GM18858 (cell line): ENCODE data around the gene PGD.
"Not testable (repeated sequence)": the region's sequence is repeated elsewhere in the genome, so short reads cannot be mapped to it uniquely, and the experiment has no call there.

ENCODE experiments used
- ATAC-seq: cut with Tn5 transposase; IDR thresholded peaks from one replicate; pipeline ENCODE4 v1.9.1; 2021; ENCODE audit not compliant: unreplicated experiment

The PGD gene

GRCh38 chr1:10398278-10398733 lies 558 bp upstream of the PGD start:
- no peak for ATAC-seq

GRCh38 chr1:10399444-10399941 lies 629 bp downstream of the PGD start:
- no peak for ATAC-seq

DNA sequence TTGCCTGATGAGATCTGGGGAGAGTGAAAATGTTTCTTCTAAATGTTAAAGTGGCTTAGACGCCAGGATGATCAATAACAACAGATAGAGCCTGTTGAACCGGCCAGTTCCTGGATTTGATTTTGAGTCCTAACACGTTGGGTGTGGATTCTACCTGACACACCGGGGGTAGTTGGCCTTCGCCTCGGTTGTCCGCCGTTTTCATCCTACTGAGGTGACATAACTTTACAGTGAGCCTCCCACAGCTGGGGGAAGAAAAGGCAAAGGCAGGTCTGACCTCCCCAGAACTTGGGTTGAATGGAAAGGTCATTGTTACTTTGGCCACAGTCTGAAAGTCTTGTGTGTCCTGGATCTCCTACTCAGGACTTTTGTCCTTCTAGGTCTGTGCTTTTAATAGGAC lies 1.1 kb downstream of the PGD start:
- ATAC-seq = no peak

GRCh38 chr1:10401281-10401680 lies 2.4 kb downstream of the PGD start:
- ATAC-seq = no peak

GRCh38 chr1:10402729-10403274 lies 3.9 kb downstream of the PGD start:
- ATAC-seq = no peak

- no peak for ATAC-seq
Observed at GRCh38 chr1:10407201-10407600, 8.3 kb downstream of the PGD start.

- ATAC-seq = no peak
Observed at GRCh38 chr1:10415211-10415930, 16.5 kb downstream of the PGD start.

DNA sequence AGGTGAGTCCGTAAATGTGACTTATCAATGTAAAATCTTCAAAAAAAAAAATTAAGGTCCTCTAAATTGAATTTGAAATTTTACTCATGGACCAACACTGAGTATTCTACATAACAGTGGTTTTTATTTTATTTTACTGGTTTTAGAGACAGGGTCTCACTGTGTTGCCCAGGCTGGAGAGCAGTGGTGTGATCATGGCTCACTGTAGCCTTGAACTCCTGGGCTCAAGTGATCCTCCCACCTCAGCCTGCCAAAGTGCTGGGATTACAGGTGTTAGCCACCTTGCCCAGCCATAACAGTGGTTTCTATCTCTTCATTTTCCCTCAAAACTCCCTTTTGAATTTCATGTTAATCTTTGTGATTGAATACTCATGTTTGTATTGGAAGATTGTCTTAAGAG lies 17.1 kb downstream of the PGD start:
- ATAC-seq = not testable (repeated sequence)

DNA sequence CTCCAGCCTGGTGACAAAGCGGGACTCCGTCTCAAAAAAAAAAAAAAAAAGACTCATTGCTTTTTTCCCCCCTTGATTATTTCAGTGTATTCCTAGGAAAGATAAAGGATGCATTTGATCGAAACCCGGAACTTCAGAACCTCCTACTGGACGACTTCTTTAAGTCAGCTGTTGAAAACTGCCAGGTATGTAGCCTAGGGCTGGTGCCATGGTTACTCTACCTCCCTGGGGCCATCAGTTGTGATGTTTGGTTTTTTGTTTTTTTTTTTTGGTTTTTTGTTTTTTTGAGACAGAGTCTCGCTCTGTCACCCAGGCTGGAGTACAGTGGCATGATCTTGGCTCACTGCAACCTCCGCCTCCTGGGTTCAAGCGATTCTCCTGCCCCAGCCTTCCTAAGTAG lies 19.9 kb downstream of the PGD start:
- not testable (repeated sequence) for ATAC-seq

DNA sequence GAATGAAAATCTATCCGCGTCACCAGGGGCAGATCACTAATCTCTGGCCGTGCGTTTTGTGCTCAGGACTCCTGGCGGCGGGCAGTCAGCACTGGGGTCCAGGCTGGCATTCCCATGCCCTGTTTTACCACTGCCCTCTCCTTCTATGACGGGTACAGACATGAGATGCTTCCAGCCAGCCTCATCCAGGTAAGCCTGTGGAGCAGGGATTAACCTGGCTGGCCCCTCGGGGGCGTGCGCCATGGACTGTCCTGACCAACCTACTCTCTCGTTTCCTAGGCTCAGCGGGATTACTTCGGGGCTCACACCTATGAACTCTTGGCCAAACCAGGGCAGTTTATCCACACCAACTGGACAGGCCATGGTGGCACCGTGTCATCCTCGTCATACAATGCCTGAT lies 20.5 kb downstream of the PGD start:
- no peak for ATAC-seq

GRCh38 chr1:10421637-10422036 lies 22.8 kb downstream of the PGD start:
- no peak for ATAC-seq

DNA sequence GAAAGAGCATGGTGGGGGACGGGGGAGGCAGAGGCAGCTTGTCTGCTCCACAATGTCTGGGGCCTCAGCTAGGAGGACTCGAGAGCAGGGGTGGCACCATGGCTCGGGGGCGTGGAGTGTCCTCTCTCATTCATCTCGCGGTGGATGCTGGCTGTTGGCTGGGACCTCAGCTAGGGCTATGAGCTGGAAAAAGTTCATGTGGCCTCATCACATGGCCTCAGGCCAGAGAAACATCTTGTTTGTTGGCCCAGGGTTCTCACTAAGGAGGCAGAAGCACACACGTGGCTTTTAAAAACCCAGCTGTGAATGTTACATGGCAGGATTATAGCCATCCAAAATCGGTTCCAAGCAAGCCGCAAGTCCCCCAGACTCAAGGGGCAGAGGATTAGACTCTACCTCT lies 25.2 kb downstream of the PGD start:
- no peak for ATAC-seq

- no peak for ATAC-seq
Observed at GRCh38 chr1:10424651-10425050, 25.8 kb downstream of the PGD start.

- ATAC-seq = not testable (repeated sequence)
Observed at GRCh38 chr1:10425826-10426534, 27.1 kb downstream of the PGD start.

- ATAC-seq = not testable (repeated sequence)
Observed at GRCh38 chr1:10426535-10426848, 27.6 kb downstream of the PGD start.

- ATAC-seq = no peak
Observed at GRCh38 chr1:10428984-10429383, 30.1 kb downstream of the PGD start.

DNA sequence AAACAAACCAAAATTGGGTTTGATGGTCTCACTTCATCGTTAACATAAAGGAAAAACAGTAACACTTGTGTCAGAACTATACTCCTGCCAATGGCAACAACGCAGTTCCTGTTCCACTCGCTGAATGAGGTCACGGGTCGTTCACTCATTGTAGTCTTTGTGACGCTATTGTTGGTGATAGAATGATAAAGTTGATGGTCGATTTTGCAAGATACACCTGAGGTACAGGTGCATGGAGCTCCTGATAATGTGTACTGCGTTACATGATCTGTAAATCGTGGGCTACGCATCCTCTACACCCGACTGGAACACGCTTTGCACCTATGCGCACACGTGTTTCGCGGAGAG lies 31.0 kb downstream of the PGD start:
- ATAC-seq = no peak

- ATAC-seq = no peak
Observed at GRCh38 chr1:10430216-10431069, 31.6 kb downstream of the PGD start, which contains the start of gene CENPS. CENPS (plus strand) TSS chr1:10430433; CDS start chr1:10430518, 85 bp downstream.

GRCh38 chr1:10431070-10431730 lies 32.3 kb downstream of the PGD start:
- no peak for ATAC-seq

GRCh38 chr1:10432910-10433700 lies 34.2 kb downstream of the PGD start:
- ATAC-seq = no peak
